Measurements from ENCODE around the gene HGD.
"Not testable (repeated sequence)": the region's sequence is repeated elsewhere in the genome, so short reads cannot be mapped to it uniquely, and the experiment has no call there.

HGD gene

GRCh38 chr3:120642368-120642948 is 39.6 kb downstream of the HGD start:
- peak; percentile 75 for DNase-seq (ENCODE audit: low read depth)
- H3K4me3 ChIP-seq (ENCODE audit: control insufficient read depth, low read depth, low read length): no peak overlapping the region
- peak; percentile 8 for TF ChIP-seq CTCF (conservative IDR thresholded peaks at IDR 0.05; ENCODE audit: control insufficient read depth, insufficient read depth, low read depth, low read length)

- no peak for TF ChIP-seq CTCF (conservative IDR thresholded peaks at IDR 0.05; ENCODE audit: control insufficient read depth, insufficient read depth, low read depth, low read length)
- no peak overlapping the region for H3K4me3 ChIP-seq (ENCODE audit: control insufficient read depth, low read depth, low read length)
- no peak for DNase-seq (ENCODE audit: low read depth)
These were observed 40.3 kb downstream of the HGD start for GRCh38 chr3:120641696-120642246.

- TF ChIP-seq CTCF (conservative IDR thresholded peaks at IDR 0.05; ENCODE audit: control insufficient read depth, insufficient read depth, low read depth, low read length): no peak
- no peak overlapping the region for H3K4me3 ChIP-seq (ENCODE audit: control insufficient read depth, low read depth, low read length)
- no peak for DNase-seq (ENCODE audit: low read depth)
These were observed 41.8 kb downstream of the HGD start for GRCh38 chr3:120640231-120640630.

- H3K4me3 ChIP-seq (ENCODE audit: control insufficient read depth, low read depth, low read length); DNase-seq (ENCODE audit: low read depth): not testable (repeated sequence)
These were observed 43.2 kb downstream of the HGD start for GRCh38 chr3:120638820-120639219.

GRCh38 chr3:120637851-120638559 is 44.0 kb downstream of the HGD start:
- no peak for TF ChIP-seq CTCF (conservative IDR thresholded peaks at IDR 0.05; ENCODE audit: control insufficient read depth, insufficient read depth, low read depth, low read length)

GRCh38 chr3:120636795-120637401 is 45.1 kb downstream of the HGD start:
- H3K4me3 ChIP-seq (ENCODE audit: control insufficient read depth, low read depth, low read length): no peak overlapping the region
- no peak for DNase-seq (ENCODE audit: low read depth)
- no peak for TF ChIP-seq CTCF (conservative IDR thresholded peaks at IDR 0.05; ENCODE audit: control insufficient read depth, insufficient read depth, low read depth, low read length)

More at GRCh38 chr3:120637851-120638559, 44.0 kb downstream of the HGD start:
- H3K4me3 ChIP-seq (ENCODE audit: control insufficient read depth, low read depth, low read length): no peak overlapping the region
- peak; percentile 54 for DNase-seq (ENCODE audit: low read depth)

- no peak overlapping the region for H3K4me3 ChIP-seq (ENCODE audit: control insufficient read depth, low read depth, low read length)
- no peak for TF ChIP-seq CTCF (conservative IDR thresholded peaks at IDR 0.05; ENCODE audit: control insufficient read depth, insufficient read depth, low read depth, low read length)
- no peak for DNase-seq (ENCODE audit: low read depth)
These were observed 47.5 kb downstream of the HGD start for GRCh38 chr3:120634539-120634938.

Measured in fibroblast of mammary gland (primary cell).